ENCODE results near the gene MORF4L2.

Gene MORF4L2

GRCh38 chrX:103631145-103631544 lies 55.4 kb downstream of the MORF4L2 start:
- no peak for DNase-seq

GRCh38 chrX:103630171-103630511 lies 56.4 kb downstream of the MORF4L2 start:
- no peak for DNase-seq

- peak; percentile 20 to 21 for DNase-seq
Measured at GRCh38 chrX:103629318-103630170, 57.0 kb downstream of the MORF4L2 start.

- peak; percentile 41 to 47 for DNase-seq
Measured at GRCh38 chrX:103628386-103629317, 57.8 kb downstream of the MORF4L2 start, which contains the start of gene TCEAL1. Gene TCEAL1 (plus strand): TSS chrX:103628975. CDS start chrX:103629917, 942 bp downstream.

- no peak for DNase-seq
Measured at GRCh38 chrX:103626855-103627254, 59.6 kb downstream of the MORF4L2 start.

Measured in CD4-positive, alpha-beta T cell treated with Interferon alpha-2 for 1 hour (primary cell).